Thoracic aorta (tissue), 2 donors: ENCODE results near the gene TIFAB. TPM values are rescaled to one million over a fixed set of nuclear protein-coding genes. Genes with fewer than 3 reads are reported as not detected.

Source experiments
- ATAC-seq: fragments of 150-250 bp; one replicate; pipeline ENCODE4 v1.8.0; 2017; ENCODE audit warnings: low read depth; ENCODE audit not compliant: insufficient number of reproducible peaks, low FRiP score
- DNase-seq: peaks from one replicate; pipeline ENCODE4 v3.0.0-alpha.2; 2020; ENCODE audit warnings: low spot score
- H3K27ac ChIP-seq, 2 donors: fragments of 200-600 bp; sonication (generic); 1 replicate in 1 of 2; 2 replicates in 1 of 2; pipeline ENCODE4 v1.5.1; 2016; ENCODE audit warnings: mild to moderate bottlenecking in 2 of 2, moderate library complexity in 2 of 2
- H3K27me3 ChIP-seq: fragments of 200-600 bp; sonication (generic); replicated peaks from 2 replicates; pipeline ENCODE4 v1.6.0; 2016; ENCODE audit warnings: mild to moderate bottlenecking; ENCODE audit not compliant: insufficient read depth
- H3K36me3 ChIP-seq: fragments of 200-600 bp; sonication (generic); one replicate; pipeline ENCODE4 v1.5.1; 2016
- H3K4me1 ChIP-seq, 2 donors: fragments of 200-600 bp; sonication (generic); 1 replicate in 1 of 2; 2 replicates in 1 of 2; pipeline versions ENCODE4 v1.5.1 to v1.6.0; 2016; ENCODE audit warnings: low read depth in 2 of 2, mild to moderate bottlenecking in 1 of 2; ENCODE audit not compliant: control insufficient read depth in 1 of 2
- H3K4me3 ChIP-seq: fragments of 200-600 bp; sonication (generic); 2 replicates; pipeline ENCODE4 v1.5.1; 2016; ENCODE audit warnings: mild to moderate bottlenecking
- H3K9me3 ChIP-seq: fragments of 200-600 bp; sonication (generic); 2 replicates; pipeline ENCODE4 v1.5.1; 2016
- total RNA-seq, 2 donors: library from RNA; depleted of rRNA; stranded (reverse); fragments of >200 nt; gene quantifications; one replicate each; pipeline versions ENCODE4 v1.1.0 to v1.2.3, GENCODE V29; 2016
- TF ChIP-seq, protein P1 (sequence below): fragments of 200-600 bp; sonication (generic); IDR thresholded peaks from one replicate; pipeline ENCODE4 v1.5.1; 2019; ENCODE audit warnings: antibody characterized with exemption

TIFAB gene
- total RNA-seq, 2 donors from 2014 or later = not detected

DNA sequence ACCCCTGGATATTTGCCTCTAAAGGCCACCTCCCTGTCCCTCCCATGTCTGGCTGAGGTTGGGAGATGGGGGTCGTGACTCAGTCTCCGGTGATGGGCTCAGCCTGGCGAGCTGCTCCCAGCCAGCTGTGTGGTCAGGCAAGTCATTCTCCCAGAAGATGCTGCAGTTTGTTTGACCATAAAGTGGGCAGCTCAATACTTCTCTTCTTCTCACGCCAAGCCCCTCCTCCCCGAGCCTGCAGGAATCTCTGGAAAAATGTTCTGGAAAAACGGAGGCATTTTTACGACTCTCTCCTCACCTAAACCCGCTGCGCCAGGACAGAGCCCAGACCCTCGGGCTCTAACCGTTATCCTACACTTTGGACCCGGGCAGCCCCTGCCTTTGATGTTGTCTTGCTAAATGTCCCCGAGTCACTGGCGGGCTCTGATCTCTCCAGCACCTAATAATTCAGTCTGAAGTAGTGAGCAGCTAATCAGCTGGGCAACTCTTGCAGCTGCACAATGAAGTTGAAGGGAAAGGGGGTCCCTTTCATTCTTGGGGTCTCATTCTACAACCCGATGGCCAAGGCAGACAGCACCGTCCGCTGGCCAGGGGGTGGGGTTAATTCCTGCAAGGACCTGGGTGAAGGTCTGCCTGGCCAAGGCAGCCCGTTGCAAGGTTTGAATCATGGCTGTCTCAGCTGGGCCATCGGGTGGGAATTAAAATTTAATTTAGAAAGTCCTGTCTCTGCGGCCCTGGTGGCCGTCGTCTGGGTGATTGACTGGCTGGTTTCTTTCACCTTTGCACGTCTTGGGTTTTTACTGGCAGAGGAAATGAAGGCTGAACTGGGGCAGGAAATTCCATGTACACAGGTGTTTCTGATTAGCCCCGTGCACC is 17.3 kb downstream of the TIFAB start:
- no peaks in the 10 kb centered on the region for H3K36me3 ChIP-seq
- H3K9me3 ChIP-seq = no peaks in the 10 kb centered on the region
- no peak for ATAC-seq
- H3K27ac ChIP-seq = no peak overlapping the region
- no peak for DNase-seq
- H3K4me3 ChIP-seq = no peak overlapping the region
- no peaks in the 10 kb centered on the region for H3K27me3 ChIP-seq
- H3K4me1 ChIP-seq = peaks cover 9 to 26% of the 10 kb centered on the region in 2 donors
- TF ChIP-seq, protein P1, sequence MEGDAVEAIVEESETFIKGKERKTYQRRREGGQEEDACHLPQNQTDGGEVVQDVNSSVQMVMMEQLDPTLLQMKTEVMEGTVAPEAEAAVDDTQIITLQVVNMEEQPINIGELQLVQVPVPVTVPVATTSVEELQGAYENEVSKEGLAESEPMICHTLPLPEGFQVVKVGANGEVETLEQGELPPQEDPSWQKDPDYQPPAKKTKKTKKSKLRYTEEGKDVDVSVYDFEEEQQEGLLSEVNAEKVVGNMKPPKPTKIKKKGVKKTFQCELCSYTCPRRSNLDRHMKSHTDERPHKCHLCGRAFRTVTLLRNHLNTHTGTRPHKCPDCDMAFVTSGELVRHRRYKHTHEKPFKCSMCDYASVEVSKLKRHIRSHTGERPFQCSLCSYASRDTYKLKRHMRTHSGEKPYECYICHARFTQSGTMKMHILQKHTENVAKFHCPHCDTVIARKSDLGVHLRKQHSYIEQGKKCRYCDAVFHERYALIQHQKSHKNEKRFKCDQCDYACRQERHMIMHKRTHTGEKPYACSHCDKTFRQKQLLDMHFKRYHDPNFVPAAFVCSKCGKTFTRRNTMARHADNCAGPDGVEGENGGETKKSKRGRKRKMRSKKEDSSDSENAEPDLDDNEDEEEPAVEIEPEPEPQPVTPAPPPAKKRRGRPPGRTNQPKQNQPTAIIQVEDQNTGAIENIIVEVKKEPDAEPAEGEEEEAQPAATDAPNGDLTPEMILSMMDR = no peak

DNA sequence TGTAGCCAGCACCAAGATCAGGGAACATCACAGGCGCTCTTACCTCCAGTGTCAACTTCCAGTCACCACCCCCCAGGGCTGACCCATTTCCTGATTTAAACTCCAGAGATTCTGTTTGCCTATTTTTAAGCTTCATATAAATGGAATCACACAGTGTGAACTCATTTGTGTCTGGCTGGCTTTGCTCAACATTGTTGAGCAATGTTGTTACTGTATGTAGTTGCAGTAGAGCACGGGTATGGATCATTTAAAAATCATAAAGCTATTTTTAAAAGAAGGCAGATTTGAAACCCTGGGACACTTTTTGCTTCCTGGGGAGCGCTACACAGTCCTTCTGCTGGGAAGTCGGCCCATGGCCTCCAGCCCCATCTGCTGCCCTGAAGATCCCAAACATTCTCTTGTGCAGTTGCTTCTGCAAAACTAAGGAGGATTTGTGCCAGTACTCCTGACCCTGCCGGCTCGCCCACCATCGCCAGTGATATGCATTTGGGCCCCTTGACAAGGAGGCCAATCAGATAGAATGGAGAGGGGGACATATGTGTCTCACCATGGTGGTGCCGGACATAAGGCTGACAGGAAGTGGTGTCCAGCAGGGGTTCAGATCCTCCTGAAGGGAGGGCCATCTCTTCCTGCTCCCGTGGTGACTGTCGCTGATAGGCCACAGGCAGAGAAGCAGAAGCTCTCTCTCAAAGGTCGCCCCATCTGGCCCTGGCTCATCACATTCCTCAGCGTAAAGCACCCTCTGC is 18.3 kb downstream of the TIFAB start:
- ATAC-seq = no peak
- H3K27ac ChIP-seq = no peak overlapping the region
- no peak for DNase-seq

DNA sequence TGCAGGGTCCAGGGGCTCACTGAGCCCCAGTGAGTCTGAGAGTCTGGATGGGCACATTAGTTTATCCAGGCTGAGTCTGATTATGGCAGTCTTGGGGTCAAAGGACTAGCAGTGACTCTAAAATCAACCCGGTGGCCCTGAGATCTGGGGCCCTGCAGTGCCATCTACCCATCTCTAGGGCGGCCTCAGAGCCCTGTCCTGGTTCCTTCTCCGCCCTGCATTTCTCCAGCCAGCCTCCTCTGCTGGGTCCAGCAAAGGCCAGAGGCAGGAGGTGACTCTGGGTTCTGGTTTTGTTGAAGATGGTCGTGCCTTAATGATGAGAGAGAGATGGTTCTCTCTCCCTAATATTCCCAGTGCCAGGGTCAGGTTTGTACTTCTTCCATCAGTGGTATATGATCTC is 20.0 kb downstream of the TIFAB start:
- DNase-seq (no peak), ATAC-seq (no peak)
- H3K27ac ChIP-seq = no peak overlapping the region
- H3K4me1 ChIP-seq = peaks cover 0 to 17% of the 10 kb centered on the region in 2 donors
- H3K9me3 ChIP-seq = peaks cover 5% of the 10 kb centered on the region
- TF ChIP-seq, protein P1 = no peak
- no peaks in the 10 kb centered on the region for H3K27me3 ChIP-seq
- no peak overlapping the region for H3K4me3 ChIP-seq
- H3K36me3 ChIP-seq = no peaks in the 10 kb centered on the region

More for the DNA sequence above, 18.3 kb downstream of the TIFAB start:
- Histone ChIP-seq H3K4me3 (no peak overlapping the region), H3K9me3 (no peaks in the 10 kb centered on the region), H3K27me3 (no peaks in the 10 kb centered on the region), H3K4me1 (peaks cover 9 to 35% of the 10 kb centered on the region in 2 donors), H3K36me3 (no peaks in the 10 kb centered on the region)
- TF ChIP-seq, protein P1 = no peak

DNA sequence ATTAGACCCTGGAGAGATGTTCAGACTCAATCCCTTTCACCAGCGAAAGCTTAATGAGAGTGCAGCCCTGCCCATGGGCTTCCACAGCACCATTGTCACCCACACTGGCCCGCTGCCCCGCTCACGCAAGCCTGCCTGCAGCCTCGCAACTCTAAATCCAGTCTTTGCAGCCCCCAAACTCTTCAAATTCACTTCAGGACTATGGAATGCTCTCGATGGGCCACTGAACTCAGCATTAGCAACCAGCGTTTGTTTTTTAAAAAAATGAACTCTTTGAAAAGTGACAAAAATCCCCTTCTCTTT is 22.1 kb downstream of the TIFAB start:
- no peak overlapping the region for H3K4me3 ChIP-seq
- H3K4me1 ChIP-seq = peaks cover 0 to 16% of the 10 kb centered on the region in 2 donors
- no peaks in the 10 kb centered on the region for H3K36me3 ChIP-seq
- no peaks in the 10 kb centered on the region for H3K27me3 ChIP-seq
- no peak for ATAC-seq
- TF ChIP-seq, protein P1 = no peak
- peaks cover 5% of the 10 kb centered on the region for H3K9me3 ChIP-seq
- no peak for DNase-seq
- H3K27ac ChIP-seq = no peak overlapping the region
